GM03348 (cell line): ENCODE measurements around the gene ATG4B.

ENCODE experiments used
- DNase-seq: peaks from one replicate; pipeline ENCODE4 v3.0.0; 2012; ENCODE audit warnings: low spot score

Gene ATG4B

GRCh38 chr2:241666627-241667400 lies 29.3 kb downstream of the ATG4B start:
- no peak for DNase-seq

DNA sequence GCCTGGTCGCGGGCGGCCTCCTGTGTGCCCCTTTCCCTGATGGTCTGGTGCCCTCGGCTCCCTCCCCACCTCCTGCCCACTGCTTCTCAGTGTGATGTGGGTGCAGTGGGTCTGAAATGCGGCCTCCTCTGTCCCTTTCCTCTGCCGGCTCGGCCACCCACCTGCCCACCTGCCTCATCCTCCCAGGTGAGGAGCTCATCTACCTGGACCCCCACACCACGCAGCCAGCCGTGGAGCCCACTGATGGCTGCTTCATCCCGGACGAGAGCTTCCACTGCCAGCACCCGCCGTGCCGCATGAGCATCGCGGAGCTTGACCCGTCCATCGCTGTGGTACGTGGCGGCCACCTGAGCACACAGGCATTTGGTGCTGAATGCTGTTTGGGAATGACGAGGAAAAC lies 30.9 kb downstream of the ATG4B start:
- no peak for DNase-seq

- DNase-seq: no peak
Observed at GRCh38 chr2:241668839-241669238, 31.3 kb downstream of the ATG4B start.

GRCh38 chr2:241670333-241671110 lies 33.0 kb downstream of the ATG4B start:
- DNase-seq: no peak

DNA sequence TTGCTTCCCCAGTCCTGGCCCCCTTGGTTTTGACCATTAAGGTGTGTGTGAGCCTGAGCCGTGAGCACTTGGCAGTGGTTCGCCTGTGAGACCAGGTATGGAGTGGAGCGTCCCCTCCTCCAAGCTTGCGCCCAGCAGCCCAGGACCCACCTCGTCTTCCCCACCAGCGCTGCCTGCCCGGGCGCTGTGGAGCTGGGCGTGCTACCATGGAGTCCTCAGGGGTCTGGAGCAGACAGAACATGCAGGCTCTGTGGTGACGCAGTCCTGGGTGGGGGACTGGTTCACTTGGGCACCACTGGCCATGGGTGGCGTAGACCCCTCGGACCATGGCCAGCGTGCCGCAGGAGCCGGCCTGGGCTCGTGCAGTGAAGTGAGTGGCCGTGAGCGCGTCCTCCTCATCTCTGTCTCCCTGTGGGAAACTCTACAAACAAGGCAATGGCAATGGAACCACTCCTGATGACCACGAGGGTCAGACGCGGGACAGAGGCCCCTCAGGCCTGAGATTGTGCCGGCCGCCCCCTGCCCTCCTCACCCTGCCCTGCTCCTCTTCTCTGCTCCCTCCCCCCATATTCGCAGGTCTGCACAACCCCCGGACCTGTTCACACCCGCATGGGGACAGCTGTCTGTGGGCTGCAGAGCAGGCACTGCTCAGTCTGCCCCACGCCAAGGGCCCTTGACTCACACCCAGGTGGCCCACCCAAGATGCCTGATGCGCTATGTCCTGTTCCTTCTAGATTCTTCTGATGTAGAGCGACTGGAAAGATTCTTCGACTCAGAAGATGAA lies 34.2 kb downstream of the ATG4B start:
- no peak for DNase-seq

- DNase-seq: no peak
Observed at GRCh38 chr2:241672243-241673188, 35.0 kb downstream of the ATG4B start.

GRCh38 chr2:241673189-241673663 lies 35.7 kb downstream of the ATG4B start:
- DNase-seq: no peak

DNA sequence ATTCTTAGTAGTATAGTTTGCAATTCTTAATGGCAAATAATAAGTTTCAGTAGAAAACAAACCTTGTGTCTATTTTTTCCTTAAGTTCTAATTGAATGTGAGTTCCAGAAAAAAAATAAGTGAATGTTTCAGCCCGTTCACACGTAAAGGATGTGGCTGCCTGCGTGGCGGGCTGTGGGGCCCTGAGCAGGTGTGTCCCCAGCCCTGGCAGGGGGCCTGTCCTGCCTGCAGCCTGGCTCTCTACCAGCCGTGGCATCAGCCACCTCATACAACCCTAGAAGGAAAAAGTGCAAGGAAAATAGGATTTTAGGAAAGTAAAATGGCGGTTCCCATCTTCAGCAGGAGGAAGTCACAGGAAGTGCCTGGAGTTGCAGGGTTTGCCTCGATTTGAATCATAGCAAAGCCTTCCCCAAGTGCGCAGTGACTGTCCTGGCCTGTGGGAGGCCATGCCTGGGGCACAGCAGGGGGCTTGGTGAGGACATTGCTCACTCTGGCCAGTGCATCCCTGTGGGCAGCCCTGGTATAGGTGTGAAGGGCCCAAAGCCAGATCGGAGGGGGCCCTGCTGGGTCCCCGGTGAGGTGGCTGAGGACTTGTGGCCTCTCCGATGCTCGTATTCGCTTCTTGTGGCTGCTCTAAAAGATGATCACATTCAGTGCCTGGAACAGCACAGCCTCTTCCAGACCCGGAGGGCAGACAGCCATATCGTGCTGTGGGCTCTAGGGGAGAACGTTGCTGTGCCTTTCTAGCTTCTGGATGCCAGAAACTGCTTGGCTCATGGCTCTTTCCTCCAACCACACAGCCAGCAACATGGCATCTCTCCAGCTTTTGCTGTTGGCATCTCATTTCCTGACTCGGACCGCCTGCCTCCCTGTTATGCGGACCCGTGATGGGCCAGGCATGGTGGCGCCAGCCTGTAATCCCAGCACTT lies 36.6 kb downstream of the ATG4B start:
- DNase-seq: no peak

DNA sequence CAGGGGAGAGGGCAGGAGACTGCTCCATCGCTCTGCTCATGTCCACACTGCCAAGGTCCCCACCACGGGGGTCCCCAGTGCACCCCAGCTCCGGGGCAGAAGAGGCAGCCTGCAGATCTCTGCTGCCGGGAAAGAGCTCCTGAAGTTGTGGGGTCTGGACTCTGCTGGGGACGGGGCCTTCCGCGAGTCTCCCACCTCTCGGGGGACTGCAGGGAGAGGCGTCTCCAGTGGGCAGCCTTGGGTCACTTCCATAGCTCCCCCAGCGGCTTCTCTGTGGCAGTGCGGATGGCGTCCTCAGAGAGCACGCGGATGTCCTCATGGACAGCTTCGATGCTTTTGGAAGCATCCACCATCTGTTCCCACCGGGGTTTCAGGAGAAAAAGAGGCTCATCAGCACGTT lies 38.4 kb downstream of the ATG4B start:
- no peak for DNase-seq

DNA sequence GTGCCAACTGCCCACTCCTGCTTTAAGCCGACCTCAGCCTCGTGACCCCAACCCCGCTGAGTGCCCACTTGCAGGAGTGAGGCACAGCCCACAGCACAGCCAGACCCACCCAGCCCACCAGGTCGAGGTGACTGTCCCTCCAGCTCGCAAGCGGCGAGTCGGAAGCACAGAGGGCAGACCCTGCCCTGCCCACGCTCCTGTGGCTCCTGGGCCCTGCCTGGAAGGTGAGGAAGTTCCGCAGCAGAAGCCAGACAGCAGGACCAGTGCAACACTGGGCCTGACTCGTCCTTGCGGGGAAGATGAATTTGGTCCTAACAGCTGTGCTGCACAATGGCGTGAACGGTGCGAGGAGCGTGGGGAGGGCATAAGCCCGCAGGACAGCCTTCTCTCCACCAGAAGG lies 39.2 kb downstream of the ATG4B start:
- no peak for DNase-seq

DNA sequence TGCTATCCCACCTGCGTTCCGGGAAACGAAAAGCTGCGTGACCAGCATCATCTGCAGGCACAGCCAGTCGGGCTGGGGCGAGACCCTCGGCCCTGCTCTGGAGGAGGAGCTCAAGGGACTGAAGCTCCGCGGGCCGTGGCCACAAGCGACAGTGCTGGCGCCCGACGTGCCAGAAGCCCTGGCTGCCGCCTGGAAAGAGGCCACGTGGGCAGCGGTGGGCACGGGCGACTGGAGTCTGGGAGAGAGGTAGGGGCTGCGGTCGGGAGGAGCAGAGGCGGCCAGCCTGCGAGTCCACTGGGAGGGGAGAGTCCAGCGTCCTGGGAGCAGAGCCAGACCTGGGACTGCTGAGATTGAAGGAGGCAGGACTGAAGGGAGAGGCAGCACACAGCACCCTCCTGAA lies 39.9 kb downstream of the ATG4B start:
- no peak for DNase-seq

- DNase-seq: no peak
Observed at GRCh38 chr2:241678307-241678706, 40.8 kb downstream of the ATG4B start.

- no peak for DNase-seq
Observed at GRCh38 chr2:241678784-241679540, 41.5 kb downstream of the ATG4B start.

DNA sequence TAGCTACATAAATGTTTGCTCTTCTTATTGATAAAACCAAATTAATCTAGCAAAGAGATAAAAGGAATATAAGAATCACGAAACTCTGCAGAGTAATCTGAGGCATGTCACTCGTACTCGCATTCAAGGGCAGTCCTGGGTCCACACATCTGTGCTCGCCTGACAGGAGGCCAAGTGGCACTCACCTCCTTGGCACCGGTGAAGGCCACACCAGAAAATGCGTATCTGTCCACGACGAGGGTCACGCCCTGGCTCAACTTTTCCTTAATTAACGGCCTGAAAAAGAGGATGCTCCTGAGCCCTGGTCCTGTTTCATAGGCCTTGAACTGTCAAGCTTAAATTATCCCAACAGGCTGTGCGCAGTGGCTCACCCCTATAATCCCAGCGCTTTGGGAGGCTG lies 42.6 kb downstream of the ATG4B start:
- DNase-seq: no peak

- peak; percentile 95 for DNase-seq
Observed at GRCh38 chr2:241680827-241681599, 43.5 kb downstream of the ATG4B start.

DNA sequence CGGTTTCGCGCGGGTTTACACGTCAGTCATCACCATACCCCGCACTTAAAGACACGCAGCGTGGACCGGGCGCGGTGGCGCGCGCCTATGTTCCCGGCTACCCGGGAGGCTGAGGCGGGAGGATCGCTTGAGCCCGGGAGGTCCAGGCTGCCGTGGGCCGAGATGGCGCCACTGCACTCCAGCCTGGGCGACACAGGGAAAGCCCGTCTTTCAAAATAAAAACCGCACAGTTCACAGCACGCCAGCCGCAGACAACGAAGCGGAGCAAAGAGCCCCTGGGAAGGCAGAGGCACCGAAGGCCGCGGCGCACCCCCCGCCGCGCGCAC lies 48.8 kb downstream of the ATG4B start:
- no peak for DNase-seq

DNA sequence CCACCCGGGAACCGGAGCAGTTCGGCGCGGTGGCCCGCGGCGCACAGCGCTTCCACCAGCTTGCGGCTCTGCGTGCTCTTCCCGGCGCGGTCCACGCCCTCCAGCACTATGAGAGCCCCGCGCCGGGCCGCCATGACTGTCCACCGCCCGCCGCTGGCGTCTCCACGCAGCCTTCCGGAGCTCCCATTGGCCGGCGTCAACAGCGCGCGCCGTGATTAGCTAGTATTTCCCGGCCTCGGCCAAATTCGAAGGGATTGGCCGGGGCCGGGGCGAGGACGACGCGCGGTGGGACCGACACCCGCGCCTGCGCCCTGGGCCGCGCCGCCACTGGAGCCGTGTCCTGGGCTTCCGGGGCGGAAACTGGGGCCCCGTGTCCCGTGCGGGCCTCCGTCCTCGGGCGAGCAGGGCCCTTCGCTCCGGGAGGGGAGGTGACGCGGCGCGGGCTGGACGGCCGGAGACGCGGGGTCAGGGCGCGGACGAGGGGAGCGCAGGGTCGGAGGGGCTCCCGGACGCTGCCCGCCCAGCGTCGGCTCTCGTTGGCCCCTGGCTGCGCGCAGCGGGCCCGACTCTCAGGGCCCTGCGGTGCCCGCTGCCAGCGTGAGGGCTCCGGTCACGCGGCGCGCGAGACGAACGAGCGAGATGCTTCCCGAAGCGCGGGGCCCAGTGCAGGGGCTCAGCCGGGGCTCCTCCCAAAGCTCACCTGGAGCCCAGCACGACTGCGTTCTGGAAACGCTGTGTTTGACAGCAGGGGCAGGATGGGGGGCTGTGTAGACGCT lies 49.3 kb downstream of the ATG4B start, which contains the start of gene DTYMK:
Gene DTYMK (minus strand): TSS at position 166 of the 776 bp plus-strand sequence. CDS start 32 bp downstream, at position 134.
- DNase-seq: peak; percentile 99

- DNase-seq: no peak
Observed at GRCh38 chr2:241689306-241689705, 51.8 kb downstream of the ATG4B start.
